Fibroblast of lung (primary cell): ENCODE results near the gene TM4SF18. TPM values are rescaled to one million over a fixed set of nuclear protein-coding genes. Genes with fewer than 3 reads are reported as not detected.

Experiments used
- DNase-seq, 2 donors: peaks; one replicate each; pipeline versions ENCODE4 v3.0.0 to v3.0.0-alpha.2; 2010; ENCODE audit warnings: low read depth in 2 of 2
- H2AFZ ChIP-seq: 2 replicates; pipeline ENCODE4 v1.5.1; 2012; ENCODE audit warnings: low read length, control low read depth, inconsistent platforms
- H3K27ac ChIP-seq: 2 replicates; pipeline ENCODE4 v1.5.1; 2011; ENCODE audit warnings: low read length, control low read depth; ENCODE audit not compliant: insufficient read depth
- H3K27me3 ChIP-seq: 2 replicates; pipeline ENCODE4 v1.5.1; 2011; ENCODE audit warnings: mild to moderate bottlenecking, low read length; ENCODE audit not compliant: control insufficient read depth, insufficient read depth
- H3K36me3 ChIP-seq: 2 replicates; pipeline ENCODE4 v1.5.1; 2011; ENCODE audit warnings: low read length; ENCODE audit not compliant: control insufficient read depth, insufficient read depth
- H3K4me1 ChIP-seq: 2 replicates; pipeline ENCODE4 v1.5.1; 2011; ENCODE audit warnings: low read length; ENCODE audit not compliant: control insufficient read depth, insufficient read depth; ENCODE audit errors: extremely low read depth
- H3K4me2 ChIP-seq: 2 replicates; pipeline ENCODE4 v1.5.1; 2011; ENCODE audit warnings: low read length, control low read depth; ENCODE audit not compliant: insufficient read depth; ENCODE audit errors: extremely low read depth
- H3K4me3 ChIP-seq, 4 experiments: fragments of 200-600 bp in 1 of 4; sonication (generic) in 1 of 4; replicated peaks in 1 of 4; 2 replicates each; pipeline ENCODE4 v1.5.1; 2011 to 2016; ENCODE audit warnings: low read length in 4 of 4, low read depth in 3 of 4, mild to moderate bottlenecking in 3 of 4, control low read depth in 2 of 4, inconsistent platforms in 1 of 4, mixed read lengths in 1 of 4; ENCODE audit not compliant: insufficient read depth in 1 of 4; ENCODE audit errors: control extremely low read depth in 1 of 4
- H3K79me2 ChIP-seq: 2 replicates; pipeline ENCODE4 v1.5.1; 2012; ENCODE audit warnings: mild to moderate bottlenecking, low read length, inconsistent platforms; ENCODE audit not compliant: control insufficient read depth, insufficient read depth
- H3K9ac ChIP-seq: 2 replicates; pipeline ENCODE4 v1.5.1; 2011; ENCODE audit warnings: mild to moderate bottlenecking, low read length, control low read depth; ENCODE audit not compliant: insufficient read depth
- H3K9me3 ChIP-seq: 2 replicates; pipeline ENCODE4 v1.5.1; 2012; ENCODE audit warnings: low read depth, low read length; ENCODE audit not compliant: control insufficient read depth, insufficient read depth
- H4K20me1 ChIP-seq: 2 replicates; pipeline ENCODE4 v1.5.1; 2011; ENCODE audit warnings: low read length; ENCODE audit not compliant: control insufficient read depth, insufficient read depth; ENCODE audit errors: extremely low read depth
- CTCF ChIP-seq, 2 donors: IDR thresholded peaks in 1 of 2; conservative IDR thresholded peaks in 1 of 2; 1 replicate in 1 of 2; 2 replicates in 1 of 2; pipeline ENCODE4 v1.5.1; 2011 to 2012; ENCODE audit warnings: low read length in 2 of 2, control low read depth in 1 of 2, inconsistent platforms in 1 of 2, low read depth in 1 of 2, mild to moderate bottlenecking in 1 of 2
- EZH2 ChIP-seq: IDR thresholded peaks from 2 replicates; pipeline ENCODE4 v1.5.1; 2012; ENCODE audit warnings: low read length, control low read depth, mild to moderate bottlenecking; ENCODE audit errors: missing control alignments
- polyA plus RNA-seq, 2 donors: library from polyadenylated mRNA; depleted of rRNA in 1 of 2; stranded (reverse) in 1 of 2; unstranded in 1 of 2; fragments of >200 nt; gene quantifications; 2 replicates each; pipeline ENCODE4 v1.2.1, GENCODE V29; 2011 to 2012; ENCODE audit warnings: missing spikeins in 1 of 2
- total RNA-seq: library from RNA; depleted of rRNA; stranded (reverse); fragments of >200 nt; gene quantifications from 2 replicates; pipeline ENCODE4 v1.2.1, GENCODE V29; 2014

The TM4SF18 gene
- total and polyA plus RNA-seq, 2 donors (not counting 1 experiment from before 2014, with no cell fraction given), result not detected

- peak; percentile 18 to 30 for DNase-seq
- Histone ChIP-seq H3K4me2 (peak overlapping the region; percentile 76), H3K27me3 (no peaks in the 10 kb centered on the region), H3K9me3 (no peaks in the 10 kb centered on the region), H3K36me3 (peaks cover 10% of the 10 kb centered on the region), H3K4me3 (peak overlapping the region; percentile 47 to 74 (median 68)), H3K27ac (peak overlapping the region; percentile 65), H3K4me1 (peaks cover 29% of the 10 kb centered on the region), H4K20me1 (no peaks in the 10 kb centered on the region), H3K79me2 (peaks cover 41% of the 10 kb centered on the region), H3K9ac (peak overlapping the region; percentile 5), H2AFZ (no peak overlapping the region)
- TF ChIP-seq EZH2, result no peak
These were observed 42.2 kb upstream of the TM4SF18 start for GRCh38 chr3:149375501-149376196.

- H3K27me3 ChIP-seq, result no peaks in the 10 kb centered on the region
- peak overlapping the region in 3 of 4 experiments; percentile 47 to 71 (median 64) for H3K4me3 ChIP-seq
- TF ChIP-seq EZH2 (no peak), CTCF (conservative IDR thresholded peaks at IDR 0.05 in 1 of 2, IDR thresholded peaks at IDR 0.05 in 1 of 2; ENCODE audit: low read depth in 1 of 2, low read length in 2 of 2) (no peak)
- peaks cover 32% of the 10 kb centered on the region for H3K4me1 ChIP-seq
- H3K36me3 ChIP-seq, result peaks cover 10% of the 10 kb centered on the region
- no peak overlapping the region for H3K9ac ChIP-seq
- H3K79me2 ChIP-seq, result peaks cover 41% of the 10 kb centered on the region
- H2AFZ ChIP-seq, result no peak overlapping the region
- no peak for DNase-seq
- no peaks in the 10 kb centered on the region for H3K9me3 ChIP-seq
- H3K4me2 ChIP-seq, result peak overlapping the region; percentile 76
- no peaks in the 10 kb centered on the region for H4K20me1 ChIP-seq
- H3K27ac ChIP-seq, result peak overlapping the region; percentile 65
These were observed 41.5 kb upstream of the TM4SF18 start for GRCh38 chr3:149374793-149375500.

- no peak for DNase-seq
- TF ChIP-seq CTCF (conservative IDR thresholded peaks at IDR 0.05 in 1 of 2, IDR thresholded peaks at IDR 0.05 in 1 of 2; ENCODE audit: low read depth in 1 of 2, low read length in 2 of 2) (no peak), EZH2 (no peak)
- Histone ChIP-seq H2AFZ (no peak overlapping the region), H3K4me1 (peaks cover 32% of the 10 kb centered on the region), H4K20me1 (no peaks in the 10 kb centered on the region), H3K9me3 (no peaks in the 10 kb centered on the region), H3K36me3 (peaks cover 12% of the 10 kb centered on the region), H3K79me2 (peaks cover 41% of the 10 kb centered on the region), H3K4me3 (no peak overlapping the region), H3K27ac (peak overlapping the region; percentile 3), H3K9ac (no peak overlapping the region), H3K4me2 (peak overlapping the region; percentile 76), H3K27me3 (no peaks in the 10 kb centered on the region)
These were observed 41.0 kb upstream of the TM4SF18 start for GRCh38 chr3:149374391-149374790.
